Heart left ventricle (tissue), 16 donors: ENCODE measurements around the gene KCNC4. TPM values are rescaled to one million over a fixed set of nuclear protein-coding genes. Genes with fewer than 3 reads are reported as not detected.
A peak's percentile ranks its signal among the peaks of the same experiment; 100 is the strongest.

ENCODE experiments used
- ATAC-seq, 4 donors: fragments of 200-7000 bp; cut with Tn5 transposase; one replicate each; pipeline ENCODE4 v1.9.1; 2020 to 2022; ENCODE audit warnings: moderate library complexity in 4 of 4, mild to moderate bottlenecking in 3 of 4, moderate number of reproducible peaks in 1 of 4
- DNase-seq, 5 donors: peaks; one replicate each; pipeline ENCODE4 v3.0.0-alpha.2; 2020
- H3K27ac ChIP-seq, 12 donors: fragments of 200-600 bp; sonication (generic) in 4 of 12; one replicate each; pipeline versions ENCODE4 v1.5.0 to v1.8.0; 2016 to 2022; ENCODE audit warnings: mild to moderate bottlenecking in 2 of 12
- H3K27me3 ChIP-seq, 9 donors: fragments of 200-600 bp; sonication (generic) in 2 of 9; one replicate each; pipeline versions ENCODE4 v1.5.1 to v1.8.0; 2016 to 2022; ENCODE audit warnings: mild to moderate bottlenecking in 3 of 9
- H3K36me3 ChIP-seq, 9 donors: fragments of 200-600 bp; sonication (generic) in 2 of 9; one replicate each; pipeline versions ENCODE4 v1.5.0 to v1.8.0; 2018 to 2022; ENCODE audit warnings: mild to moderate bottlenecking in 2 of 9
- H3K4me1 ChIP-seq, 12 donors: fragments of 200-600 bp; sonication (generic) in 4 of 12; one replicate each; pipeline versions ENCODE4 v1.5.0 to v1.8.0; 2016 to 2022; ENCODE audit warnings: mild to moderate bottlenecking in 3 of 12
- H3K4me3 ChIP-seq, 12 donors: fragments of 200-600 bp; sonication (generic) in 4 of 12; one replicate each; pipeline versions ENCODE4 v1.5.0 to v1.8.0; 2017 to 2022; ENCODE audit warnings: mild to moderate bottlenecking in 9 of 12, moderate library complexity in 4 of 12
- H3K9me3 ChIP-seq, 12 donors: fragments of 200-600 bp; sonication (generic) in 4 of 12; one replicate each; pipeline versions ENCODE4 v1.5.0 to v1.8.0; 2016 to 2022; ENCODE audit warnings: mild to moderate bottlenecking in 1 of 12
- CTCF ChIP-seq, 12 donors: fragments of 200-600 bp; sonication (generic) in 4 of 12; IDR thresholded peaks; one replicate each; pipeline versions ENCODE4 v1.5.0 to v1.8.0; 2018 to 2022; ENCODE audit warnings: antibody characterized with exemption in 12 of 12, mild to moderate bottlenecking in 5 of 12
- POLR2A ChIP-seq, 2 donors: fragments of 450-650 bp; IDR thresholded peaks; one replicate each; pipeline ENCODE4 v1.6.1; 2017; ENCODE audit warnings: antibody characterized with exemption in 2 of 2, mild to moderate bottlenecking in 2 of 2, moderate library complexity in 2 of 2
- WGBS, 4 donors: extraction: QIAGEN DNeasy Blood & Tissue Kit in 2 of 4; methylation state at CpG; one replicate each; pipeline versions ENCODE4 v1.1.5 to v1.1.7; 2013 to 2018; 5-methylcytosine and 5-hydroxymethylcytosine counted together
- intact Hi-C, 10 donors: fragments of 100-400 bp; cut with DNase I; formaldehyde crosslinking; loops; one replicate each; pipeline versions ENCODE4 v1.11.1 to v1.14.2; 2022
- polyA plus RNA-seq, 2 donors: library from polyadenylated mRNA; stranded (reverse); fragments of 200-250 nt; gene quantifications; one replicate each; pipeline ENCODE4 v1.2.3, GENCODE V29; 2013
- total RNA-seq, 9 donors: library from RNA; depleted of rRNA in 2 of 9; stranded (reverse); fragments of >200 nt in 2 of 9; fragmentation: NEBNext Ultra II Directional in 3 of 9; extraction: Animal tissue kit (Norgen Biotek cat#: 25700) in 3 of 9; gene quantifications; one replicate each; pipeline versions ENCODE4 v1.1.0 to v1.2.4, GENCODE V29; 2016 to 2023
- donor health status: ischemic (EF 13 %, LVEDD 7.1; RV severe dilation, severe dysfunction).
- donor health status: healthy with polysubstance abuse.
- donor health status: DM: no; HTN: yes; CAD: no.
- donor health status: DM: no; HTN: no; CAD: no.
- donor health status: ischemic (EF 25% LVEDD 6.9; RV normal size, moderate dysfunction).
- donor health status: ischemic (EF 25% LVEDD 5.7; RV mildly dilated, moderate dysfunction).
- donor health status: healthy.
- donor health status: DM: yes; HTN: yes; CAD: no.
- donor health status: ischemic (EF 35%, LVEDD 5.7; RV mildly dilated, moderate dysfunction).
- donor health status: nonischemic (EF 11% LVEDD 7.7; RV severe dilation, severe dysfunction).
- donor health status: DM: yes; HTN: yes; CAD: no.
- donor health status: PGD.
- donor health status: ischemic (EF 29% LVEDD 5.4; RV normal size, mild dysfunction).
- donor health status: nonischemic (EF 23%, LVEDD 6.1; RV moderate dilation, normal function).

Gene KCNC4
- total and polyA plus RNA-seq, 11 donors, result 2.4 to 15.2 (median 6.1) TPM

- 91 to 97% (median 92%) methylated on average over 8 of the region's 8 CpGs for WGBS, 4 donors
- Histone ChIP-seq H3K27me3 (no peaks in the 10 kb centered on the region), H3K9me3 (no peaks in the 10 kb centered on the region), H3K4me1 (peaks cover 7 to 32% (median 17%) of the 10 kb centered on the region in 12 donors), H3K36me3 (no peaks in the 10 kb centered on the region), H3K4me3 (no peak overlapping the region), H3K27ac (no peak overlapping the region)
- no peak for ATAC-seq
- TF ChIP-seq CTCF (IDR thresholded peaks at IDR 0.05) (no peak), POLR2A (IDR thresholded peaks at IDR 0.05) (no peak)
- no peak for DNase-seq
- intact Hi-C loops, result no loop called here
Measured at GRCh38 chr1:110192541-110192940, 17.6 kb upstream of the KCNC4 start.

GRCh38 chr1:110195196-110195595 is 14.9 kb upstream of the KCNC4 start:
- H3K27ac ChIP-seq, result no peak overlapping the region
- no peak for ATAC-seq
- 90 to 93% (median 91%) methylated on average over 9 to 10 of the region's 10 CpGs for WGBS, 4 donors
- peak in 1 of 5 donors; percentile 10 for DNase-seq
- H3K4me1 ChIP-seq, result peaks cover 0 to 5% (median under 1%) of the 10 kb centered on the region in 12 donors
- H3K4me3 ChIP-seq, result no peak overlapping the region
- no peaks in the 10 kb centered on the region for H3K27me3 ChIP-seq
- intact Hi-C loops, result no loop called here
- no peaks in the 10 kb centered on the region for H3K36me3 ChIP-seq
- H3K9me3 ChIP-seq, result no peaks in the 10 kb centered on the region
- TF ChIP-seq CTCF (IDR thresholded peaks at IDR 0.05) (no peak), POLR2A (IDR thresholded peaks at IDR 0.05) (no peak)

GRCh38 chr1:110196917-110197765 is 13.0 kb upstream of the KCNC4 start:
- ATAC-seq, result peak in 3 of 4 donors; percentile 59 to 68 (median 65)
- intact Hi-C loops, result no loop called here
- H3K27ac ChIP-seq, result no peak overlapping the region
- WGBS, 4 donors, result 58 to 71% (median 60%) methylated on average over 9 to 12 of the region's 12 CpGs
- H3K9me3 ChIP-seq, result no peaks in the 10 kb centered on the region
- no peak overlapping the region for H3K4me3 ChIP-seq
- H3K4me1 ChIP-seq, result no peaks in the 10 kb centered on the region
- H3K27me3 ChIP-seq, result no peaks in the 10 kb centered on the region
- peak; percentile 76 to 96 (median 88) for TF ChIP-seq CTCF (IDR thresholded peaks at IDR 0.05)
- TF ChIP-seq POLR2A (IDR thresholded peaks at IDR 0.05), result no peak
- DNase-seq, result no peak
- H3K36me3 ChIP-seq, result no peaks in the 10 kb centered on the region

GRCh38 chr1:110197905-110198629 is 12.0 kb upstream of the KCNC4 start:
- no peak overlapping the region for H3K4me3 ChIP-seq
- peaks cover 0 to 4% (median 0%) of the 10 kb centered on the region in 12 donors for H3K4me1 ChIP-seq
- no peak overlapping the region for H3K27ac ChIP-seq
- no peaks in the 10 kb centered on the region for H3K9me3 ChIP-seq
- TF ChIP-seq CTCF (IDR thresholded peaks at IDR 0.05) (no peak), POLR2A (IDR thresholded peaks at IDR 0.05) (no peak)
- DNase-seq (no peak), ATAC-seq (no peak)
- intact Hi-C loops, result no loop called here
- no peaks in the 10 kb centered on the region for H3K27me3 ChIP-seq
- 92 to 96% (median 94%) methylated on average over 18 to 23 of the region's 23 CpGs for WGBS, 4 donors
- no peaks in the 10 kb centered on the region for H3K36me3 ChIP-seq
